HepG2 (cell line): Measurements from ENCODE around the gene R3HDM4. TPM values are rescaled to one million over a fixed set of nuclear protein-coding genes. Genes with fewer than 3 reads are reported as not detected.

Experiments
- ATF4 ChIP-seq, 2 experiments: fragments of 450-650 bp in 1 of 2; sonication (generic) in 1 of 2; formaldehyde crosslinking; IDR thresholded peaks; 2 replicates each; pipeline versions ENCODE4 v1.5.0 to v1.8.0; 2020 to 2022; ENCODE audit warnings: mild to moderate bottlenecking in 1 of 2, missing genetic modification reagents in 1 of 2
- CBX2 ChIP-seq, 2 experiments: fragments of 200-600 bp in 1 of 2; sonication (generic); formaldehyde crosslinking in 1 of 2; IDR thresholded peaks; 2 replicates each; pipeline versions ENCODE4 v1.7.0 to v1.8.1; 2018 to 2022; ENCODE audit warnings: low read depth in 2 of 2, low read length in 1 of 2, mild to moderate bottlenecking in 1 of 2, missing genetic modification reagents in 1 of 2
- DMAP1 ChIP-seq: IDR thresholded peaks from 2 replicates; pipeline ENCODE4 v1.6.1; 2016
- DR1 ChIP-seq: sonication (generic); formaldehyde crosslinking; IDR thresholded peaks from 2 replicates; pipeline ENCODE4 v1.8.0; 2021; ENCODE audit warnings: mild to moderate bottlenecking, missing genetic modification reagents, inconsistent platforms
- FOXK1 ChIP-seq: sonication (generic); formaldehyde crosslinking; IDR thresholded peaks from 2 replicates; pipeline ENCODE4 v1.4.0; 2020; ENCODE audit warnings: low read depth, missing genetic modification reagents, borderline replicate concordance
- GLI4 ChIP-seq: sonication (generic); formaldehyde crosslinking; IDR thresholded peaks from 2 replicates; pipeline ENCODE4 v1.5.1; 2020; ENCODE audit warnings: missing genetic modification reagents, mild to moderate bottlenecking, moderate library complexity, borderline replicate concordance
- GLMP ChIP-seq: sonication (generic); formaldehyde crosslinking; IDR thresholded peaks from 2 replicates; pipeline ENCODE4 v1.9.0; 2021; ENCODE audit warnings: missing genetic modification reagents, mild to moderate bottlenecking, borderline replicate concordance
- HINFP ChIP-seq: sonication (generic); formaldehyde crosslinking; IDR thresholded peaks from 2 replicates; pipeline ENCODE4 v1.4.0; 2020; ENCODE audit warnings: low read depth, mild to moderate bottlenecking, missing genetic modification reagents
- HNF4G ChIP-seq, 2 experiments: sonication (generic) in 1 of 2; formaldehyde crosslinking in 1 of 2; IDR thresholded peaks; 2 replicates each; pipeline versions ENCODE4 v1.4.0 to v1.6.1; 2011 to 2020; ENCODE audit warnings: borderline replicate concordance in 2 of 2, low read depth in 2 of 2, mild to moderate bottlenecking in 2 of 2, low read length in 1 of 2, missing genetic modification reagents in 1 of 2, moderate library complexity in 1 of 2
- KDM2A ChIP-seq: sonication (generic); formaldehyde crosslinking; IDR thresholded peaks from 2 replicates; pipeline ENCODE4 v1.4.0; 2020; ENCODE audit warnings: low read depth, missing genetic modification reagents, borderline replicate concordance
- KMT2B ChIP-seq: IDR thresholded peaks from 2 replicates; pipeline ENCODE4 v1.6.1; 2016; ENCODE audit warnings: missing genetic modification reagents, missing compliant biosample characterization
- PHF21A ChIP-seq: sonication (generic); formaldehyde crosslinking; IDR thresholded peaks from 2 replicates; pipeline ENCODE4 v1.5.0; 2020; ENCODE audit warnings: mild to moderate bottlenecking, missing genetic modification reagents
- RXRA ChIP-seq: sonication (generic); formaldehyde crosslinking; IDR thresholded peaks from 2 replicates; pipeline ENCODE4 v1.5.1; 2020; ENCODE audit warnings: missing genetic modification reagents
- SIX1 ChIP-seq: sonication (generic); formaldehyde crosslinking; IDR thresholded peaks from 2 replicates; pipeline ENCODE4 v1.4.0; 2020; ENCODE audit warnings: missing genetic modification reagents, borderline replicate concordance
- SRY ChIP-seq: sonication (generic); formaldehyde crosslinking; IDR thresholded peaks from 2 replicates; pipeline ENCODE4 v1.8.0; 2022; ENCODE audit warnings: mild to moderate bottlenecking, missing genetic modification reagents
- TBL1XR1 ChIP-seq: fragments of 150-350 bp; IDR thresholded peaks from 2 replicates; pipeline ENCODE4 v1.6.1; 2014; ENCODE audit warnings: borderline replicate concordance, low read length; ENCODE audit not compliant: partially characterized antibody
- ZFP82 ChIP-seq: sonication (generic); formaldehyde crosslinking; IDR thresholded peaks from 2 replicates; pipeline ENCODE4 v1.5.1; 2020; ENCODE audit warnings: mild to moderate bottlenecking, missing genetic modification reagents, borderline replicate concordance
- ZNF124 ChIP-seq: sonication (generic); formaldehyde crosslinking; IDR thresholded peaks from 2 replicates; pipeline ENCODE4 v1.4.0; 2020; ENCODE audit warnings: missing genetic modification reagents
- ZNF30 ChIP-seq: sonication (generic); formaldehyde crosslinking; IDR thresholded peaks from 2 replicates; pipeline ENCODE4 v1.5.0; 2020; ENCODE audit warnings: mild to moderate bottlenecking, missing genetic modification reagents
- ZNF501 ChIP-seq: sonication (generic); formaldehyde crosslinking; IDR thresholded peaks from 2 replicates; pipeline ENCODE4 v1.5.1; 2020; ENCODE audit warnings: mild to moderate bottlenecking, moderate library complexity, missing genetic modification reagents
- ZNF607 ChIP-seq: sonication (generic); formaldehyde crosslinking; IDR thresholded peaks from 2 replicates; pipeline ENCODE4 v1.5.1; 2020; ENCODE audit warnings: missing genetic modification reagents, mild to moderate bottlenecking, borderline replicate concordance
- ZNF766 ChIP-seq: sonication (generic); formaldehyde crosslinking; IDR thresholded peaks from 2 replicates; pipeline ENCODE4 v1.5.0; 2020; ENCODE audit warnings: missing genetic modification reagents, borderline replicate concordance
- polyA plus RNA-seq, 8 experiments: library from polyadenylated mRNA; depleted of rRNA in 3 of 8; stranded (reverse) in 7 of 8; unstranded in 1 of 8; fragments of >200 nt; fragmentation: Illumina TruSeq in 4 of 8; extraction: Trizol in 4 of 8; gene quantifications; 2 replicates each; pipeline versions ENCODE4 v1.2.1 to v1.2.3, GENCODE V29; 2011 to 2016; ENCODE audit warnings: low read depth in 4 of 8, missing spikeins in 1 of 8, mixed read lengths in 1 of 8; ENCODE audit not compliant: insufficient read depth in 1 of 8
- total RNA-seq, 5 experiments: library from RNA; depleted of rRNA; stranded (reverse); fragments of >200 nt; fragmentation: Illumina TruSeq; extraction: Trizol; gene quantifications; 2 replicates each; pipeline ENCODE4 v1.2.3, GENCODE V29; 2016; ENCODE audit warnings: low read depth in 1 of 5
- TF ChIP-seq, protein P1 (sequence below): conservative IDR thresholded peaks from 2 replicates; pipeline ENCODE4 v1.6.1; 2018; ENCODE audit warnings: missing genetic modification reagents

The R3HDM4 gene
- total and polyA plus RNA-seq, 2 of the 13 experiments (the other 11 are each of a cell fraction or from before 2014, with no cell fraction given), result 26.2 to 26.9 TPM

GRCh38 chr19:892894-893689 is 19.9 kb downstream of the R3HDM4 start, which contains the start of the genes MED16 and RNU6-9 (continued):
- TF ChIP-seq CBX2 (IDR thresholded peaks at IDR 0.05; ENCODE audit: low read depth, low read length) (no peak), CBX2 (CRISPR knock-in tag; IDR thresholded peaks at IDR 0.05; ENCODE audit: low read depth) (no peak), ZNF30 (CRISPR knock-in tag) (no peak), HNF4G (IDR thresholded peaks at IDR 0.05; ENCODE audit: borderline replicate concordance, low read depth, low read length) (no peak), HNF4G (CRISPR knock-in tag; IDR thresholded peaks at IDR 0.05; ENCODE audit: borderline replicate concordance, low read depth) (no peak), GLMP (CRISPR knock-in tag) (no peak), PHF21A (CRISPR knock-in tag) (peak; percentile 57; the same call in 1 of the 2 replicates), KDM2A (peak; percentile 65; the same call in 1 of the 2 replicates), GLI4 (CRISPR knock-in tag) (no peak), ZNF501 (CRISPR knock-in tag) (peak; percentile 65; the same call in 1 of the 2 replicates), FOXK1 (CRISPR knock-in tag) (no peak), ZNF607 (CRISPR knock-in tag) (peak; percentile 66), KMT2B (0 out of 2 replicates have a peak, but pooled peaks have one; percentile 26), TBL1XR1 (peak; percentile 37), DR1 (CRISPR knock-in tag) (no peak), HINFP (CRISPR knock-in tag) (0 out of 2 replicates have a peak, but pooled peaks have one; percentile 68), ZFP82 (CRISPR knock-in tag) (peak; percentile 80; the same call in 1 of the 2 replicates), SIX1 (CRISPR knock-in tag) (no peak; the same call in 1 of the 2 replicates), ZNF124 (CRISPR knock-in tag) (peak; percentile 43; the same call in 1 of the 2 replicates), RXRA (CRISPR knock-in tag) (peak; percentile 24; the same call in 1 of the 2 replicates), SRY (peak; percentile 78; the same call in 1 of the 2 replicates), ATF4 (CRISPR knock-in tag; IDR thresholded peaks at IDR 0.05) (no peak), DMAP1 (peak; percentile 67; the same call in 1 of the 2 replicates), ZNF766 (CRISPR knock-in tag) (peak; percentile 43; the same call in 1 of the 2 replicates)
- TF ChIP-seq, protein P1, sequence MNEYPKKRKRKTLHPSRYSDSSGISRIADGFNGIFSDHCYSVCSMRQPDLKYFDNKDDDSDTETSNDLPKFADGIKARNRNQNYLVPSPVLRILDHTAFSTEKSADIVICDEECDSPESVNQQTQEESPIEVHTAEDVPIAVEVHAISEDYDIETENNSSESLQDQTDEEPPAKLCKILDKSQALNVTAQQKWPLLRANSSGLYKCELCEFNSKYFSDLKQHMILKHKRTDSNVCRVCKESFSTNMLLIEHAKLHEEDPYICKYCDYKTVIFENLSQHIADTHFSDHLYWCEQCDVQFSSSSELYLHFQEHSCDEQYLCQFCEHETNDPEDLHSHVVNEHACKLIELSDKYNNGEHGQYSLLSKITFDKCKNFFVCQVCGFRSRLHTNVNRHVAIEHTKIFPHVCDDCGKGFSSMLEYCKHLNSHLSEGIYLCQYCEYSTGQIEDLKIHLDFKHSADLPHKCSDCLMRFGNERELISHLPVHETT (CRISPR knock-in tag), result 0 out of 2 replicates have a peak, but pooled peaks have one; percentile 38
